ENCODE results near the gene GPRIN1. TPM values are rescaled to one million over a fixed set of nuclear protein-coding genes. Genes with fewer than 3 reads are reported as not detected.
A peak's percentile ranks its signal among the peaks of the same experiment; 100 is the strongest.

Gene GPRIN1
- total RNA-seq, 1 donor, result 7.1 TPM

DNA sequence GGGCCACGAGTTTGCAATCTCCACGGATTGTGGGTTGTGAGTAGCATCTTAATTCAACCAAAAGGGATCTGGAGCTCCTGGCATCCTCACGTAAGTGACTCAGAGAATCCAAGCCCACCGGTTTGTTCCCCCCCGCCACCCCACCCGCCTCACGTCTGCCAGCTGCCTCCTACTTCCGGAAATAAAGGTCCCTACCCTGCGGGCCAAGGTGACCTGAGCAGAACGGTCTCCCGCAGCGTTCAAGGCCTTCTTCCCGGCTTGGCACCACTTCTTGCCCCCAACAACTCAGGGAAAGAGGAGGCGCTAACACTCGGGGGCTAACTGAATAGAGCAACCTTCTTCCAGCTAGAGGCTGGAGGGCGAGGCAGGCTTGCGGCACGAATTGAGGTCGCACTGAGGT is 8.8 kb upstream of the GPRIN1 start:
- peak overlapping the region; percentile 33 for H3K4me3 ChIP-seq (ENCODE audit: low read depth, low read length)
- TF ChIP-seq, protein P1, sequence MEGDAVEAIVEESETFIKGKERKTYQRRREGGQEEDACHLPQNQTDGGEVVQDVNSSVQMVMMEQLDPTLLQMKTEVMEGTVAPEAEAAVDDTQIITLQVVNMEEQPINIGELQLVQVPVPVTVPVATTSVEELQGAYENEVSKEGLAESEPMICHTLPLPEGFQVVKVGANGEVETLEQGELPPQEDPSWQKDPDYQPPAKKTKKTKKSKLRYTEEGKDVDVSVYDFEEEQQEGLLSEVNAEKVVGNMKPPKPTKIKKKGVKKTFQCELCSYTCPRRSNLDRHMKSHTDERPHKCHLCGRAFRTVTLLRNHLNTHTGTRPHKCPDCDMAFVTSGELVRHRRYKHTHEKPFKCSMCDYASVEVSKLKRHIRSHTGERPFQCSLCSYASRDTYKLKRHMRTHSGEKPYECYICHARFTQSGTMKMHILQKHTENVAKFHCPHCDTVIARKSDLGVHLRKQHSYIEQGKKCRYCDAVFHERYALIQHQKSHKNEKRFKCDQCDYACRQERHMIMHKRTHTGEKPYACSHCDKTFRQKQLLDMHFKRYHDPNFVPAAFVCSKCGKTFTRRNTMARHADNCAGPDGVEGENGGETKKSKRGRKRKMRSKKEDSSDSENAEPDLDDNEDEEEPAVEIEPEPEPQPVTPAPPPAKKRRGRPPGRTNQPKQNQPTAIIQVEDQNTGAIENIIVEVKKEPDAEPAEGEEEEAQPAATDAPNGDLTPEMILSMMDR (IDR thresholded peaks at IDR 0.05; ENCODE audit: insufficient read depth, low read length), result no peak
- DNase-seq (ENCODE audit: low read depth), result no peak

GRCh38 chr5:176616511-176616910 is 6.6 kb upstream of the GPRIN1 start:
- DNase-seq (ENCODE audit: low read depth), result no peak
- TF ChIP-seq, protein P1 (IDR thresholded peaks at IDR 0.05; ENCODE audit: insufficient read depth, low read length), result no peak
- no peak overlapping the region for H3K4me3 ChIP-seq (ENCODE audit: low read depth, low read length)

DNA sequence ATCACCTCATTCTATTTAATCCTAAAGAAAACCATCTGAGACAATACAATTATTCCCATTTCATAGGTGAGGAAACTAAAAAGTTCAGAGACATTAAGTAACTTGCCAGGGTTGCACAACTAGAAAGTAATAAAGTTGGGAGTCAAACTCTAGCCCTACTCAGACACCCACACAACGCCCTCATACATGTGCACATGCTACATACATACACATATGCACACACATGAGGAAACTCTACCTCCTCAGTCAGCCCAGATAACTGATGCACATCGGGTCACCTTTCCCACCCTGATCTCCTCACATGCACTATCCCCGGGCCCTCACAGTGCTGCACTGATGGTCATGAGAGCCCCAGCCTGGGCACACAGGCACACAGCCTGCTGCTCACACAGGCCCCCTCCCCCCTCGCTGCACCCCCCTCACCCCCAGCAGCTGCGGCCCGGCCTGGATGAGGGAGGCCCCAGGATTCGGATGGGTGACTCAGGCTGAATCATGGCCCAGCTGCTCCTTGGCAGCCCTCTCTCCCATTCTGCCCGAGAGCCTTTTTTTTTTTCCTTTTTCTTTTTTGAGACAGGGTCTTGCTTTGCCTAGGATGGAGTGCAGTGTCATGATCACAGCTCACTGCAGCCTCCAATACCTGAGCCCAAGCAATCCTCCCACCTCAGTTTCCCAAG is 5.0 kb upstream of the GPRIN1 start:
- peak; percentile 66 for DNase-seq (ENCODE audit: low read depth)
- H3K4me3 ChIP-seq (ENCODE audit: low read depth, low read length), result no peak overlapping the region
- TF ChIP-seq, protein P1 (IDR thresholded peaks at IDR 0.05; ENCODE audit: insufficient read depth, low read length), result no peak

GRCh38 chr5:176612855-176613254 is 2.9 kb upstream of the GPRIN1 start:
- no peak overlapping the region for H3K4me3 ChIP-seq (ENCODE audit: low read depth, low read length)
- DNase-seq (ENCODE audit: low read depth), result no peak
- TF ChIP-seq, protein P1 (IDR thresholded peaks at IDR 0.05; ENCODE audit: insufficient read depth, low read length), result no peak

DNA sequence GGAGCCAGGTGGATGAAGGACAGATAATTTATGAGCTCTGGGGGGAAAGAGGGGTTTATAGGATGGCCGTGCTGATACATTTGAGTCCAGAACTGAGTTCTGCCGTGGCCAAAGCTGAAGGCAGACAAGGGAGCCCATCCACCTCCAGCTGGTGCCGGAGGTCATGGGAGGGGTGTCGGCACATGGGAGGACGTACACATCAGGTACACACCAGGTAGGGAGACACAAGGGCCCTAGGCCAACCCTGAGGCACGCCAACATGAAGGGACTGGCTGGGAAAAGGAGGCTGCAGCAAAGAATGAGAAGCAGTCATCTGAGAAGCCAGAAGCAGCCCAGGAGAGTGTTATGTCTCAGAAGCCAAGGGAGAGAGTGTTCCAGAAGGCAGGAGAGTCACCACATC is 2.1 kb upstream of the GPRIN1 start:
- no peak for DNase-seq (ENCODE audit: low read depth)
- H3K4me3 ChIP-seq (ENCODE audit: low read depth, low read length), result no peak overlapping the region
- TF ChIP-seq, protein P1 (IDR thresholded peaks at IDR 0.05; ENCODE audit: insufficient read depth, low read length), result no peak

DNA sequence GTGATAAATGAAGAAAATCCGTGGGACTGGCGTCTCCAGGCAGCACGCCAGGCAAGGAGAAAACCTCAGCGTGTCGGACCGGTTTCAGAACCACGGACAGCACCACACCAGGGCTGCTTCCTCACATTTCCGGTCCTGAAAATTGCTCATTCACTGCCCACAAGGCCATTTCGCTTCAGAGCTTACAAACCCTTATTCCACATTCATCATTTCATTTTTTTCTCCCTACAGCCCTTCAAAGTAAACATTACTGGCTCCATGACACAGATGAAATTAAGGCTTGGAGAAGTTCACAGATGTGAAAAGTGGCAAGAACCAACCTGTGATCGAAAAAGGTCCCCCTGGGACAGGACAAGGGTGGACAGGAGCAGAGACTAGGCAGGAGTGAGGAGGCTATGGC is 1.5 kb upstream of the GPRIN1 start:
- TF ChIP-seq, protein P1 (IDR thresholded peaks at IDR 0.05; ENCODE audit: insufficient read depth, low read length), result no peak
- DNase-seq (ENCODE audit: low read depth), result peak; percentile 91
- no peak overlapping the region for H3K4me3 ChIP-seq (ENCODE audit: low read depth, low read length)

GRCh38 chr5:176610435-176610773 is 448 bp upstream of the GPRIN1 start:
- TF ChIP-seq, protein P1 (IDR thresholded peaks at IDR 0.05; ENCODE audit: insufficient read depth, low read length), result no peak
- no peak for DNase-seq (ENCODE audit: low read depth)
- peak overlapping the region; percentile 69 for H3K4me3 ChIP-seq (ENCODE audit: low read depth, low read length)

All from fibroblast of the aortic adventitia (primary cell).